SH-SY5Y (cell line): ENCODE measurements around the gene CNNM3.

Experiments
- GATA2 ChIP-seq: IDR thresholded peaks from 2 replicates; pipeline ENCODE4 v1.6.1; 2011; ENCODE audit warnings: mild to moderate bottlenecking, low read depth, low read length
- GATA3 ChIP-seq: IDR thresholded peaks from 2 replicates; pipeline ENCODE4 v1.6.1; 2011; ENCODE audit warnings: low read depth, mild to moderate bottlenecking, low read length, moderate library complexity

GRCh38 chr2:96816127-96816835, at the start of gene CNNM3:
- TF ChIP-seq GATA2 (no peak), GATA3 (no peak)
